NB4 (cell line): ENCODE measurements around the gene WDR5.

ENCODE experiments used
- DNase-seq: peaks from one replicate; pipeline ENCODE4 v3.0.0; 2010; ENCODE audit warnings: low read depth
- H3K4me3 ChIP-seq: one replicate; pipeline ENCODE4 v1.5.1; 2011; ENCODE audit warnings: mild to moderate bottlenecking, low read depth, low read length, moderate library complexity
- CTCF ChIP-seq: IDR thresholded peaks from one replicate; pipeline ENCODE4 v1.5.1; 2012; ENCODE audit warnings: low read depth, low read length
- MAX ChIP-seq: IDR thresholded peaks from 2 replicates; pipeline ENCODE4 v1.6.1; 2011; ENCODE audit warnings: low read depth, low read length
- MYC ChIP-seq: IDR thresholded peaks from 2 replicates; pipeline ENCODE4 v1.6.1; 2011; ENCODE audit warnings: low read depth, low read length
- POLR2A ChIP-seq: IDR thresholded peaks from 2 replicates; pipeline ENCODE4 v1.6.1; 2011; ENCODE audit warnings: mild to moderate bottlenecking; ENCODE audit not compliant: insufficient read length; ENCODE audit errors: extremely low read depth

The WDR5 gene

GRCh38 chr9:134206311-134207300 is 70.7 kb downstream of the WDR5 start:
- DNase-seq, result no peak
- TF ChIP-seq MAX (no peak), MYC (no peak), CTCF (no peak), POLR2A (no peak)
- no peak overlapping the region for H3K4me3 ChIP-seq

- no peak overlapping the region for H3K4me3 ChIP-seq
- no peak for TF ChIP-seq MYC
- DNase-seq, result no peak
Observed at GRCh38 chr9:134208310-134208841, 72.5 kb downstream of the WDR5 start.

DNA sequence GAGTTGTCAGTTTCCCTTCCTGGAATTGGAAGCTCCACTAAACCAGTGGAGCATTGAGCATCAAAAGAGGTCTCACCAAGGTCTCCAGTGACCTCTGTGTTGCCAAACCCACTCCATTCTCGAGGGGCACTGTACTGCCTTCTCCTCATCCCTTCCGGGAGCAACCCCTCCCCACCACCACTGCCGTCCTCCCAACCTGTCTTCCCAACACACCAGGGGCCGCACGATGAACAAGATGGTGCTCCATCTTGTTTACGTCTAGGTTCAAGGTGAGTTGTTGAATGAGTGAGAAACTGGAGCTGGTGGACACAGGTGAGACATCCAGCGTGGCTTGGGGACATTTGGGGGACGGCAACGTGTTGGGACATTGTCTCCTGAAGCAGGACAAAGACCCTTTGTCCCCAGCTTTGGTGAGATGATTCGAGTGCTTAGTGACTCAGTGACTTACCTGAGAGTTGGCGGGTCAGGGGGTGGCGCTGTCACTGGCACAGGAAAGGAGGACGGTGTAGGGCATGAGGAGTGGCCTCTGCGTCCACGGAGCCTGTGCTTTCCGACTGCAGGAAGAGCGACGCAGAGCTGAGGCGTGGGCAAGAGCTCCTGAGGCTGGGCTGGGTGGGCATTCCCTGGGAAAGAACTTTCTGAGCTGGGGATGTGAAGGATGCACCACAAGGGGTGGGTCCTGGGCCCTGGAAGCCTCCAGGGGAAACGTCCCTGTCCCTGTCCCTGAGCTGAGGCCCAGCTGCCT is 73.3 kb downstream of the WDR5 start:
- no peak overlapping the region for H3K4me3 ChIP-seq
- TF ChIP-seq CTCF (no peak), MYC (no peak), MAX (no peak), POLR2A (no peak)
- no peak for DNase-seq
